Effector CD8-positive, alpha-beta T cell (primary cell): Measurements from ENCODE around the gene SPRY1.

Experiments used
- DNase-seq: peaks from one replicate; lab custom pipeline; 2025; lab: John Stamatoyannopoulos, UW

Gene SPRY1

GRCh38 chr4:123409334-123409733, 12.7 kb downstream of the SPRY1 start:
- no peak for DNase-seq

DNA sequence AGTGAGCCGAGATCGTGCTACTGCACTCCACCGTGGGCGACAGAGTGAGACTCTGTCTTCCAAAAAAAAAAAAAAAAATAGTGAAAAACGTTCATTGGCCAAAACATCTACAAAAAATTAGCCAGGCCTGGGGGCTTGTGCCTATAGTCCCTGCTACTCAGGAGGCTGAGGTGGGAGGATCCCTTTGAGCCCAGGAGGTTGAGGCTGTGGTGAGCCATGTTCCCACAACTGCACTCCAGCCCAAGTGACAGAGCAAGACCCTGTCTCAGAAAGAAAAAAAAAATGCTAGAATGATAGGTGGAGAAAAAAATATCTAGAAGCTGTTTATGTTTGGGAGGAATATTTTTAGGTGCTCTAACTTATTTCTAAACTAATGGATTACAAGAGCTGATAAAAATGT, 14.9 kb downstream of the SPRY1 start:
- no peak for DNase-seq

GRCh38 chr4:123412091-123412505, 15.5 kb downstream of the SPRY1 start:
- no peak for DNase-seq

- no peak for DNase-seq
These were observed 16.3 kb downstream of the SPRY1 start for GRCh38 chr4:123412700-123413512.

DNA sequence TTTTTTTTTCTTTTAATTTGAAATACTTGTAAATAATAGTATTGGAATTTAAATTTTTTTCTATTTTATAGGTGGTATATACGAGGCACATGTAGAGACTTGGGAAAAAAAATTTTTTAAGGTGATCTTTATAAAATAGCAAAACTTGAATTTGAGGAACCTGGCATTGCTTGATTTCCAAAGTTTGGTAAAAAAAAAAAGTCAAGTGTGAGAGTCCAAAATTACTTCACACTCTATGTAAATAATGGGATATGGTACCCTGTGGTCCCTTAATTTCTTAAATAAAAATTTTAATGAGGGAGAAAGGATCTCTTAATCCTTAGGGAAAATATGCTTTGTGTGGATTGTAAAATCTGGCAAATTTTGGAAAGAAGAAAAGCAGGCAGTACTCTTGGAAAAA, 19.0 kb downstream of the SPRY1 start:
- no peak for DNase-seq

GRCh38 chr4:123415977-123416376, 19.4 kb downstream of the SPRY1 start:
- no peak for DNase-seq

DNA sequence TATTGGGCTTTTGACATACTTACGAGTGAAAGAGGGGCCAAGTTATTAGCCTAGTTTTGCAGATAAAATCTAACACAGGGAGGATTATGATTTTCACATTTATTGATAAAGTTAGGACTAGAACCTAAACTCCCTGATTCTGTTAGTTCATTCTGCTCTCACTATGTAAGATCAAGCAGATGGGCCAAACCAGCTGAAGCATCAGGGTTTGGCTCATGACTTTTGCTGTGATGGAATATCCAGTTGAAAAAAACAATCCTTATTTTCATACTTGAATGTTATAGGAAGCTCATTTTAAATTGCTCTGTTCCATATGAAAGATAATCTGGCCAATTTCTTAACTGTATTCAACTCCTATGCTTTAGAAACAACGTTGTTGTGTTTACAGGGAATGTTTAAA, 21.2 kb downstream of the SPRY1 start:
- DNase-seq: no peak

- DNase-seq: no peak
These were observed 21.8 kb downstream of the SPRY1 start for GRCh38 chr4:123418351-123418931.

DNA sequence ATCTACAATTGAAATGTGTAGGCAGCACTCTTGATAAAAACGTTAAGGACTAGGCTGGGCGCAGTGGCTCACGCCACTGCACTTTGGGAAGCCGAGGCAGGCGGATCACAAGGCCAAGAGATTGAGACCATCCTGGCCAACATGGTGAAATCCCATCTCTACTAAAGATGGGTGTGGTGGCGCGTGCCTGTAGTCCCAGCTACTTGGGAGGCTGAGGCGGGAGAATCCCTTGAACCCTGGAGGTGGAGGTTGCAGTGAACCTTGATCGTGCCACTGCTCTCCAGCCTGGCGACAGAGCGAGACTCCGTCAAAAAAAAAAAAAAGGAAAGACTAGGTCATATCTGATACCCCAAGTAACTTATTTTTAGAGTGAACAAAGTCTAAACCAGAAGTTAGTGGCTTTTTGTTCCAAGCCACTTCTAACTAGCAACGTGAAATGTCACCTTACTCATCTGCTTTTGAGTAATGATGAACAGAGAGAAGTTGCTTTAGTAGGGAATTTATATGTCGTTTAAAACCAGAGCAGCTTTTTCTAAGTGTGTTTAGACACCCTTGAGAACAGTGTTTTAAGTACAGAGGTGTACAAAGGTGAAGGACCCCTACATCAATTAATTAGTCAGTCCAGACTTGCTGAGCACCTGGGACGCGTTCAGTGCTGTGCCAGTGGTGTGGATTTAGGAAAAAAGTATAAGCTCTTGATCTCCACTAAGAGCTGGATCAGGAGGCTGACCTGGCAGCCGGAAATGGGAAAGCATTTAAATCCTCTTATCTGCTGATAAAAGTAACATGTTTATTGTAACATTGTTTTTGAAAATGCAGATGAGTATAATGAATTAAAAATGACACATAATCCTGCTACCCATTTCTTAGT, 23.5 kb downstream of the SPRY1 start:
- no peak for DNase-seq

- no peak for DNase-seq
These were observed 24.8 kb downstream of the SPRY1 start for GRCh38 chr4:123421227-123421936.

- no peak for DNase-seq
These were observed 25.6 kb downstream of the SPRY1 start for GRCh38 chr4:123421937-123422781.

DNA sequence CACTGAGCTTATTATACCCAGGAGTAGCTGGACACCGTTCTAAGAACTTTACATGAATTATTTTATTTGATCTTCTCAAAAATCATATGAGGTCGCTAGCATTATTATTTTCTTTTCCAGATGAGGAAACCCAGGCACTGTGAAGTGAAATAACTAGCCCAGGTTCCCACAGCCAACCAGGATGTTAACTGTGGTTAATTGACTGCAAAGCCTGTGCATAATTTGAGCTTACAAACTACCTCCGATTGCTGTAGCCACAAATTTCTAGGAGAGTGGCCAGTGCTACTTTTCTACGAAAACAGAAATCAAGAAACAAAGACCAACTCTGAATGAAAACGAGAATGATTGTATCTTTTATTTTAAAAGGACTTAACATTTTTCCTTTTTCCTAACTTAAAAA, 27.2 kb downstream of the SPRY1 start:
- no peak for DNase-seq

DNA sequence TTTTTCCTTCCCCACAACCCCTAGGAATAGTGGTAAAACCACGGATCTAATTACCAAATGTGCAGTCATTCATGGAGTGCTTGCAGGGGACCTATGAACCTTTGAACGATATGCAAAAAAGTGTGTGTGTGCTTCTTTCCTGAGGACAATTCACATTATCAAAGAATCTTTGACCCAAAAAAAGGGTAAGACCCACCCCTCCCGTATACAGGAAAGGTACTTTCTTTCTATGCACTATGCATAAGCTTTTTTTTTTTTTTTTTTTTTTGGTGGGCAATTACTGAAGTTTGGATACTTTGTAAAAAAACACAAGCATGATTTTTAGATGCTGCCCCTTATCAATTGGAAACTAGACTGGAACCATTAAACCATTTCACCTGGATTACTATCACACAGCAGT, 31.4 kb downstream of the SPRY1 start:
- DNase-seq: no peak

DNA sequence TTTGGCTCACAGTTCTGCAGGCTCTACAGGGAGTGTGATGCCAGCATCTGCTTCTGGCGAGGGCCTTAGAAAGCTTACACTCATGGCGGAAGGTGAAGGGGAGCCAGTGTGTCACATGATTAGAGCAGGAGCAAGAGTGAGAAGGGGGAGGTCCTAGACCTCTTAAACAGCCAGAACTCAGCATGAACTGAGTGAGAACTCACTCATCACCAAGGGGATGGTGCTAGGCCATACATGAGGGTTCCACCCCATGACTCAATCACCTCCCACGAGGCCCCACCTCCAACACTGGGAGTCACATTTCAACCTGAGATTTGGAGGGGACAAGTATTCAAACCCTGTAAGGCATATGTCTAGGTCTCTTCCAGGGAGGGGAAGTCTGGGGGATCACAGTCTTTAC, 33.4 kb downstream of the SPRY1 start:
- no peak for DNase-seq

GRCh38 chr4:123430501-123430900, 33.9 kb downstream of the SPRY1 start:
- no peak for DNase-seq

DNA sequence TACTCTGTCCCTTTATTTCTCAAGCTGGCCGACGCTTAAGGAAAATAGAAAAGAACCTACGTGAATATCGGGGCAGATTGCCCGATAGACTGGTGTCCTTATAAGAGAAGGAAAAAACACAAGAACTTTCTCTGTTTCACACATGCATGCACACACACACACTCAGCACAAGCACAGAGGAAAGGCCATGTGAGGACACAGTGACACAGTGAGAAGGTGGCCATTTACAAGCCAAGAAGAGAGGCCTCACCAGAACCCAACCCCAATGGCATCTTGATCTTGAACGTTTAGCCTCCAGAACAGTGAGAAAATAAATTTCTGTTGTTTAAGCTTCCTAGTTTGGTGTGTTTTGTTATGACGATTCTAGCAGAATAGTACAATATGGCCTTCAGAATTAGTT, 37.0 kb downstream of the SPRY1 start:
- DNase-seq: no peak

DNA sequence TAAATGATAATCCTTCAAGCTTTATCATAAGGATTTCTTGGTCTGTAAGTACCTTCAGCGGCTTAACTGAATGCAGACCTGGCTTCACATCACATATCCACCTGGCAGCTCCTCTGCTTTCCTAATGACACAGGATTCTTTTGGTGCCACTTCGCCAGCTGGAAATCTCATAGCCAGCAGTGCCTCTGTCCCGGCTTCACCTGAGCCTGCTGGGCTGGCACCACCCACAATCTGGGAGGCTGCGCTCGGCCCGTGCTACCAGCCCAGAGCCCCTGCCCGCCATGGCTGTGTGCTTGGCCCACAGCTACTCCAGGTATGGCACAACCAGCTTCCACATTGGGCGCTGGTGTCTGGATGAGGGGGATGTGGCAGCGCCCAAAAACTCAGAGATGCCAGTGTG, 37.4 kb downstream of the SPRY1 start:
- no peak for DNase-seq

DNA sequence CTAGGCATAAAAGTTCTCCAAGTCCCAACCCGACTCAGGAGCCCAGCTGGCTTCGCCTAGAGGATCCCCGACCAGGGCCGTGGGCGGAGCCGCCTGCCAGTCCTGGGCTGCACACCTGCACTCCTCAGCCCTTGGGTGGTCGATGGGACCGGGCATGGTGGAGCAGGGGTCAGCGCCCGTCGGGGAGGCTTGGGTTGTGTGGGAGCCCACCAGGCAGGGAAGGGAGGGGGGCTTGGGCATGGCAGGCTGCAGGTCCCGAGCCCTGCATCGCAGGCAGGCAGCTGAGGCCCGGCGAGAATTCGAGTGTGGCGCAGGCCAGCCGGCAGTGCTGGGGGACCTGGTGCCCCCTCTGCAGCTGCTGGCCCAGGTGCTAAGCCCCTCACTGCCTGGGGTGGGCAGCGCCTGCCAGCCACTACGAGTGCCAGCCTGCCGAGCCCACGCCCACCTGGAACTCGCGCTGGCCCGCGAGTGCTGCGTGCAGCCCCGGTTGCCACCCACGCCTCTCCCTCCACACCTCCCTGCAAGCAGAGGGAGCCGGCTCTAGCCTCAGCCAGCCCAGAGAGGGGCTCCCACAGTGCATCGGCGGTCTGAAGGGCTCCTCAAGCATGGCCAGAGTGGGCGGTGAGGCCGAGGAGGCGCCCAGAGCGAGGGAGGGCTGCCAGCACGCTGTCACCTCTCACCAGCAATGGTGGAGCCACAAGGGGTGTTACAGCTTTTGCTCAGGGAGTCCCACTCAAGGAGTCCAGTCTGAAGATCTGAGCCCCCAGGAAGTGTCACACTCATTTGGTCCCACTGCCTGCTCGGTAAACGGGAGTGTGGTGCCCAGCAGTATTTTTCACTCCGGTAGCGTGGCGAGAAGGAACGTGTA, 38.9 kb downstream of the SPRY1 start:
- no peak for DNase-seq

- no peak for DNase-seq
These were observed 41.4 kb downstream of the SPRY1 start for GRCh38 chr4:123438031-123438430.
